ENCODE measurements around the gene CISH.
A peak's percentile ranks its signal among the peaks of the same experiment; 100 is the strongest.

The CISH gene

GRCh38 chr3:50605901-50606326 lies 5.7 kb downstream of the CISH start:
- Histone ChIP-seq H2BK15ac (ENCODE audit: low read depth, poor library complexity, severe bottlenecking) (no peak overlapping the region), H3K79me1 (replicated peaks; ENCODE audit: low read length, poor library complexity, severe bottlenecking) (peaks cover 26% of the 10 kb centered on the region), H3K18ac (ENCODE audit: low read depth in 1 of 2, low read length in 2 of 2) (no peak overlapping the region), H3K4ac (ENCODE audit: low read depth in 1 of 2, low read length in 2 of 2) (no peak overlapping the region), H2AK5ac (ENCODE audit: low read length, severe bottlenecking) (no peak overlapping the region), H3K4me1 (ENCODE audit: control insufficient read depth, insufficient read depth, low read depth, low read length) (peaks cover 46% of the 10 kb centered on the region), H2AFZ (ENCODE audit: low read depth, low read length) (no peak overlapping the region), H4K8ac (ENCODE audit: low read length) (no peak overlapping the region), H3K14ac (ENCODE audit: low read length in 2 of 2) (no peak overlapping the region), H3K9ac (ENCODE audit: low read length) (no peak overlapping the region), H3K27ac (ENCODE audit: low read length, poor library complexity, severe bottlenecking) (no peak overlapping the region), H3K27me3 (ENCODE audit: control insufficient read depth in 1 of 2, insufficient read depth in 1 of 2, low read length in 2 of 2) (no peaks in the 10 kb centered on the region), H2BK120ac (ENCODE audit: low read depth, low read length) (no peak overlapping the region), H3K4me2 (ENCODE audit: low read length, poor library complexity, severe bottlenecking) (no peak overlapping the region), H3K9me3 (ENCODE audit: control insufficient read depth, low read length) (no peaks in the 10 kb centered on the region), H3K36me3 (ENCODE audit: control insufficient read depth in 1 of 2, insufficient read depth in 2 of 2, low read depth in 1 of 2, low read length in 2 of 2) (peaks cover 18 to 39% of the 10 kb centered on the region in 2 experiments), H2BK5ac (ENCODE audit: low read depth, low read length, poor library complexity, severe bottlenecking) (no peak overlapping the region), H2BK12ac (ENCODE audit: low read length in 2 of 2) (no peak overlapping the region), H3K23ac (ENCODE audit: low read length in 2 of 2) (no peak overlapping the region), H3K4me3 (ENCODE audit: insufficient read depth in 1 of 2, low read depth in 1 of 2, low read length in 2 of 2) (no peak overlapping the region), H4K91ac (ENCODE audit: low read length) (no peak overlapping the region)
- WGBS: 94% methylated on average over 5 of the region's 5 CpGs
- no peak for DNase-seq

DNA sequence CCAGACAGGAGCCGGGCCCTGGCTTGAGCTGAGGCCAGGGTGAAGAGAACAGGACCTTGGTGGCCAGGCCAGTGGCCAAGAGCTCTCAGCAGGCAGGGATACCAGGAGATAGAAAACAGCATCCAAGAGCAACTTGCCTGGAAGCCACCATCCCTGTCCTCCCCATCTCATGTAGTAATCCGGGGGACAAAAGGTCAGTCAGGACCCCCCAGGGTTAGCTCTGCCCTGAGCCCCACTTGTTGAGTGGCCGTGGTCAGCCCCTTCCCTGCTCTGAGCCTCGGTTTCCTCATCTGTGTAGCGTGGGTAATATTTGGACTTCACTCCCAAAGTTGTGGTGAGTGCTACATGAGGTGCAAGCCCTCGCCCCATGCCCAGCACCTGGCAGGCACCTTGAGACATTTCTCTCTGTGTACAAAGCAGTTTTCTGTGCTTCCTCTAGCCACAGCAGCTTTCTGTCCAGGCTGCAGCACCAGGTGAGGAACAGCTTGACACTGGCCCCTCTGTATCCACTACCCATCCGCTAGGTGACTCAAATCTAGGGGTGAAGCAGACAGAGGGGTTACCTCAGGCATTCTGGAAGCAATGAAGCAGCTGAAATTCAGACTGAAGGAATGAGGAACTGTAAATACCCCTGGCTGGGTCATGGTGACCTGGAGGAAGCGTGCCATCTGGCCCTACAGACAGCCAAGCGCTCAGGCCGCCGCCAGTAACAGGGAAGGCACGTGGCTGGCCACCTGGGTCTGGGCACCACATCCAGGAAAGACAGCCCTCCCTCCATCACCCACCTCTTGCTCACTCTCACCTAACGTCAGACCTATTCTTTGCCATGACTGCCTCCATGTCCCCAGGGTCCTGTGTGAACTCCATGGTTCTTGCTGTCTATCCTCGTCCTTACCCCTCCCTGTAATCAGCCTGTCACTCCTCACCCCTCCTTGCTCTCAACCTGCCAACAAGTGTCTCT lies 6.7 kb downstream of the CISH start:
- no peaks in the 10 kb centered on the region for H3K27me3 ChIP-seq (ENCODE audit: control insufficient read depth in 1 of 2, insufficient read depth in 1 of 2, low read length in 2 of 2)
- H3K23ac ChIP-seq (ENCODE audit: low read length in 2 of 2): no peak overlapping the region
- no peak overlapping the region for H2AK5ac ChIP-seq (ENCODE audit: low read length, severe bottlenecking)
- DNase-seq: no peak
- no peak overlapping the region for H2BK120ac ChIP-seq (ENCODE audit: low read depth, low read length)
- no peak overlapping the region for H2BK5ac ChIP-seq (ENCODE audit: low read depth, low read length, poor library complexity, severe bottlenecking)
- no peak overlapping the region for H3K27ac ChIP-seq (ENCODE audit: low read length, poor library complexity, severe bottlenecking)
- H3K14ac ChIP-seq (ENCODE audit: low read length in 2 of 2): no peak overlapping the region
- WGBS: 87% methylated on average over 13 of the region's 14 CpGs
- H3K18ac ChIP-seq (ENCODE audit: low read depth in 1 of 2, low read length in 2 of 2): no peak overlapping the region
- H3K9ac ChIP-seq (ENCODE audit: low read length): no peak overlapping the region
- H3K4me3 ChIP-seq (ENCODE audit: insufficient read depth in 1 of 2, low read depth in 1 of 2, low read length in 2 of 2): no peak overlapping the region
- H3K4me1 ChIP-seq (ENCODE audit: control insufficient read depth, insufficient read depth, low read depth, low read length): peaks cover 47% of the 10 kb centered on the region
- H4K91ac ChIP-seq (ENCODE audit: low read length): no peak overlapping the region
- H3K9me3 ChIP-seq (ENCODE audit: control insufficient read depth, low read length): no peaks in the 10 kb centered on the region
- no peak overlapping the region for H2AFZ ChIP-seq (ENCODE audit: low read depth, low read length)
- no peak overlapping the region for H3K4ac ChIP-seq (ENCODE audit: low read depth in 1 of 2, low read length in 2 of 2)
- peak overlapping the region; percentile 4 for H2BK15ac ChIP-seq (ENCODE audit: low read depth, poor library complexity, severe bottlenecking)
- peaks cover 18 to 39% of the 10 kb centered on the region in 2 experiments for H3K36me3 ChIP-seq (ENCODE audit: control insufficient read depth in 1 of 2, insufficient read depth in 2 of 2, low read depth in 1 of 2, low read length in 2 of 2)
- H4K8ac ChIP-seq (ENCODE audit: low read length): no peak overlapping the region
- peaks cover 18% of the 10 kb centered on the region for H3K79me1 ChIP-seq (replicated peaks; ENCODE audit: low read length, poor library complexity, severe bottlenecking)
- H3K4me2 ChIP-seq (ENCODE audit: low read length, poor library complexity, severe bottlenecking): no peak overlapping the region
- H2BK12ac ChIP-seq (ENCODE audit: low read length in 2 of 2): peak overlapping the region in 1 of 2 experiments; percentile 0

GRCh38 chr3:50604110-50604621 lies 7.4 kb downstream of the CISH start:
- no peak for DNase-seq
- Histone ChIP-seq H3K4ac (ENCODE audit: low read depth in 1 of 2, low read length in 2 of 2) (peak overlapping the region in 1 of 2 experiments; percentile 11), H3K9me3 (ENCODE audit: control insufficient read depth, low read length) (no peaks in the 10 kb centered on the region), H3K23ac (ENCODE audit: low read length in 2 of 2) (no peak overlapping the region), H2AK5ac (ENCODE audit: low read length, severe bottlenecking) (peak overlapping the region; percentile 53), H3K36me3 (ENCODE audit: control insufficient read depth in 1 of 2, insufficient read depth in 2 of 2, low read depth in 1 of 2, low read length in 2 of 2) (peaks cover 18 to 39% of the 10 kb centered on the region in 2 experiments), H4K91ac (ENCODE audit: low read length) (no peak overlapping the region), H2BK5ac (ENCODE audit: low read depth, low read length, poor library complexity, severe bottlenecking) (no peak overlapping the region), H3K14ac (ENCODE audit: low read length in 2 of 2) (no peak overlapping the region), H4K8ac (ENCODE audit: low read length) (no peak overlapping the region), H3K18ac (ENCODE audit: low read depth in 1 of 2, low read length in 2 of 2) (no peak overlapping the region), H3K4me1 (ENCODE audit: control insufficient read depth, insufficient read depth, low read depth, low read length) (peaks cover 50% of the 10 kb centered on the region), H3K27ac (ENCODE audit: low read length, poor library complexity, severe bottlenecking) (no peak overlapping the region), H3K79me1 (replicated peaks; ENCODE audit: low read length, poor library complexity, severe bottlenecking) (peaks cover 12% of the 10 kb centered on the region), H2BK120ac (ENCODE audit: low read depth, low read length) (no peak overlapping the region), H3K4me3 (ENCODE audit: insufficient read depth in 1 of 2, low read depth in 1 of 2, low read length in 2 of 2) (no peak overlapping the region), H2BK15ac (ENCODE audit: low read depth, poor library complexity, severe bottlenecking) (no peak overlapping the region), H2AFZ (ENCODE audit: low read depth, low read length) (no peak overlapping the region), H3K9ac (ENCODE audit: low read length) (no peak overlapping the region), H3K27me3 (ENCODE audit: control insufficient read depth in 1 of 2, insufficient read depth in 1 of 2, low read length in 2 of 2) (no peaks in the 10 kb centered on the region), H2BK12ac (ENCODE audit: low read length in 2 of 2) (peak overlapping the region; percentile 25 to 43), H3K4me2 (ENCODE audit: low read length, poor library complexity, severe bottlenecking) (no peak overlapping the region)
- WGBS: 93% methylated on average over 5 of the region's 5 CpGs

Measured in mesenchymal stem cell (in vitro differentiated cells and primary cell).